NCI-H2107 treated with DMSO at 0.1 percent for 48 hours (cell line): ENCODE data around the gene CDH11.

ENCODE experiments used
- DNase-seq: peaks from one replicate; lab custom pipeline; 2025; ENCODE audit not compliant: unreplicated experiment; lab: John Stamatoyannopoulos, UW

The CDH11 gene, protein sequence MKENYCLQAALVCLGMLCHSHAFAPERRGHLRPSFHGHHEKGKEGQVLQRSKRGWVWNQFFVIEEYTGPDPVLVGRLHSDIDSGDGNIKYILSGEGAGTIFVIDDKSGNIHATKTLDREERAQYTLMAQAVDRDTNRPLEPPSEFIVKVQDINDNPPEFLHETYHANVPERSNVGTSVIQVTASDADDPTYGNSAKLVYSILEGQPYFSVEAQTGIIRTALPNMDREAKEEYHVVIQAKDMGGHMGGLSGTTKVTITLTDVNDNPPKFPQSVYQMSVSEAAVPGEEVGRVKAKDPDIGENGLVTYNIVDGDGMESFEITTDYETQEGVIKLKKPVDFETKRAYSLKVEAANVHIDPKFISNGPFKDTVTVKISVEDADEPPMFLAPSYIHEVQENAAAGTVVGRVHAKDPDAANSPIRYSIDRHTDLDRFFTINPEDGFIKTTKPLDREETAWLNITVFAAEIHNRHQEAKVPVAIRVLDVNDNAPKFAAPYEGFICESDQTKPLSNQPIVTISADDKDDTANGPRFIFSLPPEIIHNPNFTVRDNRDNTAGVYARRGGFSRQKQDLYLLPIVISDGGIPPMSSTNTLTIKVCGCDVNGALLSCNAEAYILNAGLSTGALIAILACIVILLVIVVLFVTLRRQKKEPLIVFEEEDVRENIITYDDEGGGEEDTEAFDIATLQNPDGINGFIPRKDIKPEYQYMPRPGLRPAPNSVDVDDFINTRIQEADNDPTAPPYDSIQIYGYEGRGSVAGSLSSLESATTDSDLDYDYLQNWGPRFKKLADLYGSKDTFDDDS

DNA sequence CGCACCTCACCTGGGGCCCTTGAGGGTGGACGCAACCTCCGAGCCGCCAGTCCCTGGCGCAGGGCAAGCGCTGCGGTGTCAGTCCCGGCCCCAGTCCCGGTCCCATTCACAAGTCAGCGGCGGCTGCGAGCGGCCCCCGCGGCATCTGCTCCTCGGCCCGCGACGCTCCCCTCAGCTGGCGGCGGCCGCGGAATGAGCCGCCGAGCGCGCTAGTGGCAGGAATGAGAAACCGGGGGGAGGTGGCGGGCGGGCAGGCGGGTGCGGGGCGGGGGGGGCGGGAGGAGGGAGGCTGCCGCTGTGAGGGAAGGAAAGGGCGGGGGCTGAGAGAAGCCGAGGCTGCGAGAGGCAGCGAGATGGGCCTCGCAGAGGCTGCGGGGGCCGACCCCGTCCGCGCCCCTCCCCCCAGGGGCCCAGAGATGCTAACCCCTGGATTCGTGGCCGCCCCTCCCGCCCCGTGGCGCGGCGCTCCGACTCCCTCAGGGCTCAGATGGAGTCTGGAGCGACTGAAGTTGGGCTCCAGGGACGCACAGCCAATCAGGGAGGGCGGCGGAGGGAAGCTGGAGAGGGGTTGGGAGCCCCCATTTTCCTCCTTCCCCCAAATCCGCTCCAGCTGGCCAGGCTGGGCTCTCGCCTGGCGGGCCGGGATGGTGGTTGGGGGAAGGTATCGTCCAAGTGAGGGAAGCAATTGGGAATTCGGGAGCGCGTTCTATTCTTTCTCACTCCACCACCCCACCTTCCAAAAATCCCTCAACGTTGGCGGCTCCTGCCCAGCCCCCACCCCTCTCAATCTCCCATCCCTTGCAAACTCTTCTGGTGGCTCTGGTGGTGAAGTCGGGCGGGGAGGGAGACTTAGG, at the start of gene CDH11:
TSS of gene CDH11 (minus strand) at position 194 of the 854 bp plus-strand sequence. CDS start 117,194 bp downstream, outside the sequence.
- DNase-seq, result no peak

DNA sequence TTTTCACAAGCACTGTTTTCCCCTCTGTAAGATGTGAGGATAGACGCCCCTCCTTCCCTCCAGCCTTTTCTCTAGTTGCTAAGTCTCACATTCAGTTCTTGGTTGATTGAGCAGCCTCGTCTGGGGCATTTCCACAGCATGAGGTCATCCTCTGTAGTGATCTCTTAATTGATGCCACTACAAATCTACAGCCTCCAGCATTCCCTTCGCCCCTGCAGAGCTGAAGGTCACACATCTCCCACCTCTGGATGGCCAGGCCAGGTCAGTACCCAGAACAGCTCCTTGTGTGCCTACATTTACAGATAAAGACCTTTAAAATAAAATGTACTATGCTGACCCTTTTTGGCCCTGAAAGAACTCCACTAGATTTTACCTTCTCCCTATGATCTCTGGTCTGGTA, 32.5 kb upstream of the CDH11 start:
- no peak for DNase-seq

DNA sequence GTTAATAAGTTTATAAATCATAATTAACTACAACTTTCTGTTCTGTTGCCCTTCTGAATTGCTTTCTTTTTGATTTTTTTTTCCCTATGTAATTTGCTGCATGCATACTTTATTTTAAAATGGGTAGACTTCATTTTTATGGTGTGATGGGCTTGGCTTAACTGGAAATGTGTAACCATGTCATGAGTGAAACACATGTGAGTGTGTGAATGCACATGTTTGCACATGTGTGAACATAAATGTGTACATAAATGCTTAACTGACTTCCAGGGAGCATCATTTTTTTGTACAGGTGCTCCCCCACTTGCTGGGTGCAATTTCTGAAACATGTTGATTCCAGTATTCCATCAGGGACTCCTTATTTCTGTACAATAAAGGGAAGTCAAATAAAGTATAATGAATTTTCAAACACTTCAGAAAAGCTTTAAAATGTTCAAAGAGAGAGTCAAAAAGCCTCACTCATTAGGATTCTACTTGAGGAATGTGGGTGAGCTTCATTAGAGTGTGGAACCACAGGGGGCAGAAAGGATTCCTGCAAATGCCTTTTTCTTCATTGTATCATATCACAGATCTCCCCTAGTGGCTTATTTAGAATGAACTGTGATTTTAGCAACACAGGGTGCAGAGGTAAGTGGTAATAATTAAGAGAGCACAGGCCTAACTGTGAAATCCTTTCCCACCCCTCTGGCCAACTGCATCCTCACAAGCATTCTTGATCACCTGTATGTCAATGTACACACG, 31.7 kb upstream of the CDH11 start:
- DNase-seq, result no peak

DNA sequence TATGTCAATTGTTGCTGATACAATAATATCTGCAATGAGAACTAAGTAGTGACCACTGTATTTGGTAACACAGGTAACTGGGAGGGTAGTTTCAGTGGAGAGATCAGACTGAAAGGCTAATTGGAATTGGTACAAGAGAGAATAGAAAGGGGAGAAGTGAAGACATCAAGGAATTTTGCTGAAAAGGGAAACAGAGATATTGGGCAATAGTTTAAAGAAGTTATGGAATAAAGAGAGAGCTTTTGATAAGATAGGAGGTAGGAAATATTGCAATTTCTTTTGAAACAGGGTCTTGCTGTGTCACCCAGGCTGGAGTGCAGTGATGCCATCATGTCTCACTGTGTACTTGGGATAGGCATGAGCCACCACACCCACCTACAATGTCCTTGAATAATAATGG, 26.9 kb upstream of the CDH11 start:
- DNase-seq, result no peak

DNA sequence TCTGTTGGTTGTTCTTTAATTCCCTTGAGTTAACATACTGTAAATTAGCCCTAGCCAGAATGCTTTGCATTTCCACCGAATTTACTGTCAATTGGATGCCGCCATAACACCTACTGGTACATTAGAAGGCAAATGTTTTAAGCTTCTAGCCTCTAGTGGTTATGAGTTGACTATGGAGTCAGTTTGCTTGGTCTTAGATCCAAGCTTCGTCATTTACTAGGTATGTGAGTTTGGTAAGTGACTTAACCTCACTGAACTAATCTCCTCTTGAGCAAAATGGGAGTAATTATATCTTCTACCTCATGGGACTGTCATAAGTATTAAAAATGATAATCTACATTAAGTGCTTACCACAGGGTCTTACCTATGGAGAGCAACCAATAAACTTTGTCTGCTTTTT, 20.4 kb upstream of the CDH11 start:
- DNase-seq, result no peak

DNA sequence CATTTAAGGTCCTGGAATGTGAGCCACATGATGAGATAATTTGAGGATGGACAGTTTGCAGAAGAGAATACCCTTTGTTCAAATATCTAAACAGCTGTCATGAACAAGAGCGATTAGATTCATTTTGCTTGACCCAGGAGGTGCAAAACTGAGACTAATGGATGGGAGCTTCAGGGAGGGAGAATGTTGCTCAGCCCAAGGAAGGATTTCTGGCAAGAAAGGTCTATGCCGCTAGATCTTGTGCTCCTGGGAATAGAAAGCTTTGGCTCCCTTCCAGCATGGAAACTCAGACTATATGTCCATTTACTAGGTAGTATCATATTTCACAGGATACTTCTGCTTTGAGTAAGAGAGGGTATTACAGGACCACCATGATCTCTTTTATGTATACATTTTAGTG, 14.8 kb upstream of the CDH11 start:
- DNase-seq, result no peak

DNA sequence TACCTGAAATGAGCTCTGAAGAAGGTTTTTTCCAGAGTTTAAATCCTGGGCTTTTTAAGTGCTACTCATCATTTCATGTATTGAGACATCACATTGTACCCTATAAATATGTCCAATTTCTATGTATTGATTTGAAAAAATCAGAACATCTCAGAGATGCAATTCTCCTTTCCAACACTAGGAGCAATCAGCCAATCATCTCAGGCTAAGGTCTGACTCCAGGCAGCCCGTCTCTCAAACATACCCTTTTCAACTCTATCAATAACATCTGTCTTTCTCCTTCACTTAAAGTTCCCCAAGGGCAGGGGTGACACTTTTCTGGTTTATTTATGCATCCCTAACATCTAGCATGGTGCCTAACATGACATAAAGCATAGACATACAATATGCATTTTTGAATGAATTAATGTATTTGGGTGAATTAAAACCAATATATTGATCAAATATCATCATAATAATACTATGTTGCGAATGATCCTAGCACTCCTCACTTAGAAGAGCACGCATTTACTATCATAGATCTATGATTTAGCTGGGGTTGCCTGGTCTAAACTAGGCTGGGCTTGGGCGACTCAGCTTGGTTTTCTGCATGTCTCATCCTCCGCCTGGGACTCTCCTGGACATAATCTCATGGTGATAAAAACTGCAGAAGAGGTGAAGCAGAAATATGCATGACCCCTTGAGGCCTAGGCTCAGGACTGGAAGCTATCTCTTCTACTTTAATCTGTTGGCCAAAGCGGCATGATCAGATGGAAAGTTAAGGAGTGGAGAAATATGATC, 5.2 kb upstream of the CDH11 start:
- no peak for DNase-seq

DNA sequence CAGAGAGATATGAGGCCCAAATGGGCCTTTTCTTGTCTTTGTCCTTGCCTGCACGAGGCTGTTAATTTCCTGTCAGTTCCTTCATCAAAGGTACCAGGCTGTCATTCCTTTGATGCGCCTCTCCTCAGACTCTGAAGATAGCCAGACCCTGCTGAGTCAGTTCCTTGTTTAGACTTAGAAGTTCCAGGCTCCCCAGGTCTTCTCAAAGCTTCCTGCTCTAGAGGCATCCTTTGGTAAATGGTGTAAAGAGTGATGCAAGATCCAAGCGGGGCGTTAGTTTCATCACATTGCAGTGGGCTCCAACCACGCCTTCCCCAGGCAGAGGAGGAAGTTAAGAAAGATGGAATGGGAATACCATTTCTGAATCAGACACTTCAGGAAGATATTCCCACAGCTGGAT, 4.0 kb upstream of the CDH11 start:
- no peak for DNase-seq

DNA sequence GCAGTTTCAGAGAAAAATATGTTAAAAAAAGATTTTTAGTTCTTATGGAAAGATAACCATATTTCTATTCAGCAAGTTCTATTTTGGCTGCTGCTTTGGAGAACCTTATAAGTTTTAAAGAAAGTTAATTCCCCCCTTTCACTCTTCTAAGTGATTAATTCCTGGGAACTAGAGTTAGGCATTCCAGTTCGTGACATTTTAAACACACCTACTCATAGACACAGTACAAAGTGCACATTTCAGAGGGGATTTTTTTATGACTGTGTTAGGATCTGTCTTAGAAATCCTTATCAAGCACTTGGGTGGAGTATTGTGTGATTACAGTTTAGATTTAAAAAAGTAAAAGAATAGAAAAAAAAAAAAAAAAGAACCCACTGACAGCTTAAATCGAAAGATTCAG, 3.5 kb upstream of the CDH11 start:
- no peak for DNase-seq

DNA sequence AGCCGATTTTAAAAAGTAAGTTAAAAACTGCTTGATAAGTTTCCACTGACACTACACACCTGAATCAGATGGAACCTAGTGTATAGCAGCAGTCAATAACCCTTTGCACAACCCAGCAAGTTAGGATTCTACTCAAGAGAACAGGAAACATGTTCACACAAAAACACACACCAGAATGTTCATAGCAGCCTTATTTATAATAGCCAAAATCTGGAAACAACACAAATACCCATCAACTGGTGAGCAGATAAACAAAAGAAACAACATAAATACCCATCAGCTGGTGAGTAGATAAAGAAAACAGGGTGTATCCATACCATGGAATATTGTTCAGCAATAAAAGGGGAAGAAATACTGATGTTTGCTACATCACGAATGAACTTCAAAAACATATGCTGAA, 2.7 kb upstream of the CDH11 start:
- DNase-seq, result no peak

DNA sequence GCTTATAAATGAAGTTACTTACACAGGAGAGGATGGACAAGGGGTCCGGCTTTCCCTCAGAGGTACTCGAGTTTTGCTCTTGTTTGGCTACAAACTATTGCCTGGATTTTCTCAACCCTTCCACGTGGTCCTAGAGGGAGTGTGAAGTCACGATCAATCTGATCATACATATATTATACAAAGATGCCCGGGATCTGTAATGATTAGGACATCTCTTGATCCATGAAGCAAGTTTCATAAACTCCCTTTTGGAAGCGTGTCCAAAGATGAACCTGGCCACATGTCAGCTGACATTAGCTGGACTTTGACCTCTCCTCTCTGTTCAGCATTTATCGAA, 2.3 kb upstream of the CDH11 start:
- DNase-seq, result no peak

DNA sequence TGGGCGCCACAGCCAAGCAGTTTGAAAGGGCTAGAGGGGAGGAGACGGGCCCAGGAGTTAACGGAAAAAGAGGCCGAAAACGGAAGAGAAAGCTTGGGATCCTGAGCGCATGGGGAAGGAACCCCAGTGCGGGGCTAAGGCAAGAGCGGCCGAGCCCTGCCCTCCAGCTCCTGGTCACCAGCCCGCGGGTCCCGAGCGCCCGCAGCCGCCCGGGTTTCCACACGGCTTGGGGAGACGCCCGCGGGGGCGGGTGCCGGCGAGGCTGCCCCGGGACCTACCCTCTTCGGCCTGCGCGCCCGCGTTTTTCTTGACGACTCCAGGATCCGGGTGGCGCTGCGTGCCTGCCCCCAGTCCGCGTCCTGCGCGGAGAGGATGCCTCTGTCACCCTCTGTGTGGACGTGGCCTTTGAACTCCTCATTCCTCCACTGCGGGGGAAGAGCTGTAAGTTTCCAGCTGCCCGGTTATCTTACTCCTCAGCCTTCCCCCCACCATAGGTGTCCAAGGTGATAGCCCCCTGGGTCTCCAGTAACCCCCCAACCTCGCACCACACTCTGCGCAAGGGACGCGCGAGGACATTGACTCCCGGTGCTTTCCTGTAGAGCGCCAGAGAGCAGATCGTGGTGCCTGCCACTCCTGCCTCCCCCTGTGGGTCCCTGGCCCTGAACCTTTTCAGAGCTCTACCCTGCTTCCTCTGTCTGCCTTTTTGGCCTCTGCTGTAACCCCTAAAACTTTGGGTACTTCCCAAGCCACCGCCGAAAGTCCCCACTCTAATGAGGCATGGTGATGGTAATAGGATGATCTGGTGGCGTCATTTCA, 1.7 kb upstream of the CDH11 start:
- no peak for DNase-seq

DNA sequence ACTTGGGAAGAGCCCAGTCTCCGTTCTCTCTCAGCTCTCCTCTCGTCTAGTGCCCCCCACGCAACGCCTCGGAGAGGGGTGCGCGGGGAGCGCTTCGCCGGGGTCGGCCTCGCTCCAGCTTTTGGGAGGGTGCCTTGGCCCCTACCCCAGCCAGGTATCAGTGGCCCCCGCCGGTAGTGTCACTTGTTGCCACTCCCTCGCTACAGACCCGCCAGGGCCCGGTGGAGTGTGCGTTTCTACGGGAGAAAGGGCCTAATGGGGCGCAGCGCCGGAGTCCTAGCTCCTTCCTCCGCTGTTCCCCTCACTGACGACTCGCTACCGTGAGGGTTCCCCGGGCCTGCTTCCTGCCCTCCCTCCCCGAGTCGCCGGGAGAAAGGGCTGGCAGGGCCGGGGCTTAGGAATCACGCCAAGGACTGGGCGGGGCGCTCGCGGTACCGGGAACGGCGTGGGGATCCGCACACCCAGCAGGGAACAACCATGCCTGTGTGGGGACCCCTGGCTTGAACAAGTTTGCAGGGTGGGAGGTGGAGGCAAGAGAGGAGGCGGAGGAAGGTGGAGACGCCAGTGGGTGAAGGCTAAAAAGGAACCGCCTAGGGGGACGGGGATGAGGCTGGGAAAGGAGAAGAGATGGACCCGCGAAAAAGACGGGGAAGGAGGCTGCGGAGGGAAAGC, 997 bp upstream of the CDH11 start:
- DNase-seq, result no peak

DNA sequence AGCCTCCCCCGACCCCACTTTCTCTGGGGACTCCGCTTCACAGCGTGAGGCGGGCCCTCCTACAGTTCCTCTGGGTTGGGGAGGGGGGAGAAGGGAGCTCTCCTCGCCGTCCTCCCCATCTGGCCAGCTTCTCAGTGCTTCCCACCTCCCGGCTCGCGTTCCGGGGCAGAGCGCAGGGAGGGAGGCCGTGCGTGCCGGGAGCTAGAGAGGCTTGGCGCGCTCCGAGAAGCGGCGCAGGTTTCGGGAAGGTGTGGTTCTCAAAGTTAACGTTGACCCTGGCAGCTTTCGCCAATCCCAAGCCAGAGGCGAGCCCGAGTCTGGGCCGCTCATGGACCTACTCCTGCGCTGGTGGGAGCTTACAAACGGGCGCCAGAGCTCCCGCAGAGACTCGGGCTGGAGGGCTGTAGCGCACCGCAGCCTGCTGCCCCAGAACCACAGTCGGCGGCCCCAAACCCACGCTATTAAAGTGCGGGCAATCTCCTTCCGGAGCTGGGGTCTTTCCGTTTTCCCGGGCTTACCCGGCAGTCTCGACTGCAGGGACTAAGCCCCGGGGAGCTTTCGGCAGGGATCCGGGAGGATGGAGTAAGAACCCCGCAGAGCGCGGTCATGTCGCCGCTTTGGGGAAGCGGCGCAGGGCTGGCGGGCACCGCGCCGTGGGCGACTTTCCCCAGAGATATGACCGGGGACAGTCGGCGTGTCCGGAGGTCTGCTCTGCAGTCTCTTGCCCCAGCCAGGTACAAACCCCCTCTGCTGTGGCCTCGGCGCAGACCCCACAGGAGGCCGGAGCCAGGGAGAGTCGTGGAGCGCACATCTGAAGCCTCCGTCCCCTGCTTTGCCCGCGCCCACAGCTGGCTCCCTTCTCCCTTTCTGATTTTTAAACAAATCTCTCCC, 787 bp downstream of the CDH11 start:
- DNase-seq, result no peak

DNA sequence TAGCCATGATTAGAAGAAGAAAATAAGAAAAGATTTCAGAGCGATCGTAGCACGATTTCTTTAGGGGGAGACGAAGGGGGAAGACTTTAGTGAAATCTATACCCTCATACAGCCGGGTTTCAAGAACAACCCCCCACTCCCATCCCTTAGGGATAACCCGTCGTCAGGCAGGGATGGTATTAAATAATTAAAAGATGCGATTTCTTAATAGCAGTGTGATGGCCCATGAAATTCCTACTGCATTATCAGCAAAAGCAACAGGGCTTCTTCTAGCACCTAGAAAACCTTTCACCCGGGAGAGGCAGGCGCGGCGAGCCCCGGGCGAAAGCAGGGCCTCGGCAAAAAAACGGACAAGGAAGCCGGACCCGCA, 1.4 kb downstream of the CDH11 start:
- no peak for DNase-seq

DNA sequence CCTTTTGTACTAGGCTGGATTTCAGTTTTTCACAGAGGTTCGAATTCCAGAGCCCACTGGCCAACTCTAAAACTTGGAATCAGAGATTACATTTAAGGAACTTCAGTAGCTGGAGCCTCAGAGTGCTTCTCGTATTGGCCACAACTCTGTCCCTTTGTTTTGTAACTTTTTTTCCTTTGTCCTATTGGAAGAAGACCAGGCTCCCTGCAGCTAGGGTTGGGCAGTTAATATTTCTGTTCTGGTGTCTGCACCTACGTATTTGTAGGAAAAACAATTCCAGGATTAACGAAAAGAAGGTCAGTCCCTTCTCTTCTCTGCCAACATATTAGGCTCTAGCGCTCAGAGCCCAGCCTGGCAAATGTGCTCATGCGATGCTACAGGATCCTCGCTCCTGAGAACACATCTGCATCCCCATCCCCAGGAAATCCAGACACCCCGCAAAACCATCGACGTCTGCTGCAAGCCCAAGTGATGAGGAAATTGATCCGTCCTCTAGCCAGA, 1.9 kb downstream of the CDH11 start:
- no peak for DNase-seq

DNA sequence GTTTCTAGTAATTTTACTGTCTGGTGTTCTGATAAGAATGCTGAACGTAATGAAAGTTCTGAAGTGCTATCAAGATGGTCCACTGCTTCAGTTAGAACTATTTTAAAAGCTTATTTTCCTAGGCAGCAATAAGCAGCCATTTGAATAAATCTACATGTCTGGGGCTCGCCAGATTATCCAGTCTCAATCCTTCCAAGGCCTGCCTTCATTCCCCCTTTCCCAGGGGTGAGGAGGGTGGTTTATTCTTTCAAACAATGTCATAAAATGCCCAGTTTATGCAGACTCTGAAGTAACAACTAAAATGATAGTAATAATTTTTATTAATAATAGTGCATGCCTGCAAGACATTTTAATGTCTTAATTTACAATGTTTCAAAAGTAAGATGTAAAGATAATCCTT, 2.4 kb downstream of the CDH11 start:
- DNase-seq, result no peak

DNA sequence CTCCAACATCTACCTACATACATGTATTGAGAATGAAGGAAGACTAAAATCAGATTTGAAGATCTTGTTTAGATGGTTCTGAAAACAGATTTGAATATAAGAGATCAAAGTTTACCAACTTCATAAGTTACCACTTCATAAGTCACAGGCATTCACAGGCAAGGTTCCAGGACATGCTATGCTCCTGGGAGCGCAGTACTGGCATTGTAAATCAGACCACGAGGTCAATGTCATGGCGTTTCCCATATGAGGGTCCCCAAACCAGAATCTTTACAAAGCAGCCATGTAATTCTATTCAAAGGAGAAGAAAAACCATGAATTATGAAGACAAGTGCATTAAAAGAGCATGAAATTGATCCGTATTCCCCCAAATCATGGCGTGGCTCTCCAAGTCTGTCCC, 3.0 kb downstream of the CDH11 start:
- no peak for DNase-seq
